Panc1 (cell line): ENCODE measurements around the gene GTF2A1L. TPM values are rescaled to one million over a fixed set of nuclear protein-coding genes. Genes with fewer than 3 reads are reported as not detected.

Source experiments
- ATAC-seq: fragments of 200-7000 bp; cut with Tn5 transposase; 2 replicates; pipeline ENCODE4 v1.9.1; 2020; ENCODE audit warnings: mild to moderate bottlenecking, moderate library complexity
- BruUV-seq: library from RNA; stranded (reverse); fragments of 400-500 nt; replicated peaks from 2 replicates; lab custom pipeline; 2021; lab: Mats Ljungman, UMichigan
- CTCF ChIA-PET: fragments of 300-600 bp; sonication (Branson Sonifier 250); formaldehyde crosslinking; loops from one replicate; lab custom pipeline; 2022; ENCODE audit warnings: antibody characterized with exemption; lab: Charles Lee
- POLR2A ChIA-PET: fragments of 300-600 bp; sonication (Branson Sonifier 250); formaldehyde crosslinking; loops from one replicate; lab custom pipeline; 2022; ENCODE audit warnings: antibody characterized with exemption; lab: Charles Lee
- DNase-seq: peaks from one replicate; pipeline ENCODE4 v3.0.0-alpha.2; 2010; ENCODE audit warnings: low read depth, low spot score
- H3K27ac ChIP-seq: 2 replicates; pipeline ENCODE4 v1.5.1; 2011; ENCODE audit warnings: mild to moderate bottlenecking, low read length, inconsistent platforms
- H3K27me3 ChIP-seq: fragments of 200-500 bp; sonication (Bioruptor generic); 2 replicates; pipeline ENCODE4 v1.6.0; 2014; ENCODE audit warnings: low read length, inconsistent platforms; ENCODE audit not compliant: control insufficient read depth, insufficient read depth
- H3K36me3 ChIP-seq: fragments of 200-500 bp; sonication (Bioruptor generic); 2 replicates; pipeline ENCODE4 v1.5.1; 2014; ENCODE audit warnings: inconsistent platforms, mild to moderate bottlenecking, low read length, moderate library complexity; ENCODE audit not compliant: control insufficient read depth, insufficient read depth
- H3K4me1 ChIP-seq: 2 replicates; pipeline ENCODE4 v1.5.1; 2011; ENCODE audit warnings: inconsistent platforms, mild to moderate bottlenecking, low read length, moderate library complexity; ENCODE audit not compliant: control insufficient read depth, insufficient read depth
- H3K4me3 ChIP-seq, 2 experiments: 2 replicates each; pipeline ENCODE4 v1.5.1; 2011 to 2012; ENCODE audit warnings: low read depth in 2 of 2, low read length in 2 of 2, mild to moderate bottlenecking in 2 of 2, inconsistent platforms in 1 of 2, moderate library complexity in 1 of 2
- H3K9me3 ChIP-seq: fragments of 200-500 bp; sonication (Bioruptor generic); 2 replicates; pipeline ENCODE4 v1.5.1; 2014; ENCODE audit warnings: low read depth, mild to moderate bottlenecking, inconsistent platforms, low read length, moderate library complexity; ENCODE audit not compliant: control insufficient read depth, insufficient read depth
- CTCF ChIP-seq: fragments of 450-650 bp; IDR thresholded peaks from 2 replicates; pipeline ENCODE4 v1.5.1; 2017; ENCODE audit warnings: mild to moderate bottlenecking
- POLR2AphosphoS5 ChIP-seq: IDR thresholded peaks from 2 replicates; pipeline ENCODE4 v1.6.1; 2012; ENCODE audit warnings: mild to moderate bottlenecking, low read depth, low read length, moderate library complexity
- SIN3A ChIP-seq: IDR thresholded peaks from 2 replicates; pipeline ENCODE4 v1.6.1; 2012; ENCODE audit warnings: low read depth, mild to moderate bottlenecking, low read length, moderate library complexity, borderline replicate concordance; ENCODE audit not compliant: insufficient read depth
- TCF7L2 ChIP-seq: IDR thresholded peaks from 2 replicates; pipeline ENCODE4 v1.6.1; 2011; ENCODE audit warnings: mild to moderate bottlenecking, low read depth, low read length, inconsistent platforms
- in situ Hi-C: cut with HindIII; loops from 2 replicates; pipeline ENCODE4 v1.10.0; 2016; ENCODE audit warnings: low sequenced_read_pairs, low pct_unique_long_range_greater_than_20kb
- intact Hi-C: fragments of 100-400 bp; cut with micrococcal nuclease; formaldehyde crosslinking; loops from one replicate; pipeline ENCODE4 v1.10.0; 2022; ENCODE audit not compliant: unreplicated experiment
- total RNA-seq: library from RNA; stranded (reverse); gene quantifications from one replicate; pipeline ENCODE4 v1.2.1, GENCODE V29; 2021; ENCODE audit not compliant: unreplicated experiment
- TF ChIP-seq, protein P1 (sequence below), 2 experiments: IDR thresholded peaks; 2 replicates each; pipeline ENCODE4 v1.6.1; 2011 to 2012; ENCODE audit warnings: low read depth in 2 of 2, control low read depth in 1 of 2, low read length in 1 of 2, mild to moderate bottlenecking in 1 of 2, moderate library complexity in 1 of 2; ENCODE audit not compliant: insufficient read depth in 1 of 2

The GTF2A1L gene
- total RNA-seq, 1 experiment from 2014 or later = not detected

- no peak for ATAC-seq
- CTCF ChIA-PET = no interaction called here
Observed at GRCh38 chr2:48651158-48651790, 33.6 kb downstream of the GTF2A1L start.

DNA sequence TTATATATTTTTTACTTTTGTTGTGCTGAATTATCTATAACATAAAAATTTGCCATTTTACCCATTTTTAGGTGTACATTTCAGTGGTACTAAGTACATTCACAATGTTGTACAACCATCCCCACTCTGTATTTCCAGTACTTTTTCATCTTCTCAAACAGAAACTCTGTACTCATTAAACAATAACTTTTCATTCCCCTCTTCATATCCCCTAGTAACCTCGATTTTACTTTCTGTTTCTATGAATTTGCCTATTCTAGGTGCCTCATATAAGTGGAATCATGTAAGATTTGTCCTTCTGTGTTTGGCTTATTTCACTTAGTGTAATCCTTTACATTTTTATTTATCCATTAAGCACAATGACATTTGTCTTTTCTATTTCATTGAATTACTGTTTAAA lies 51.3 kb downstream of the GTF2A1L start:
- ATAC-seq (no peak), DNase-seq (no peak)
- in situ Hi-C loops (no loop called here), intact Hi-C loops (no loop called here)
- Histone ChIP-seq H3K27ac (no peak overlapping the region), H3K27me3 (no peaks in the 10 kb centered on the region), H3K9me3 (no peaks in the 10 kb centered on the region), H3K4me3 (no peak overlapping the region), H3K36me3 (no peaks in the 10 kb centered on the region), H3K4me1 (no peaks in the 10 kb centered on the region)
- no peak for TF ChIP-seq TCF7L2
- TF ChIP-seq POLR2AphosphoS5 = no peak
- TF ChIP-seq SIN3A = no peak
- BruUV-seq = no TSS peak
- ChIA-PET CTCF (no interaction called here), POLR2A (no interaction called here)

More at GRCh38 chr2:48651158-48651790, 33.6 kb downstream of the GTF2A1L start:
- no peaks in the 10 kb centered on the region for H3K27me3 ChIP-seq
- no TSS peak for BruUV-seq
- H3K4me1 ChIP-seq = no peaks in the 10 kb centered on the region
- no peak overlapping the region for H3K27ac ChIP-seq
- no peak for DNase-seq
- in situ Hi-C loops = no loop called here
- H3K36me3 ChIP-seq = no peaks in the 10 kb centered on the region
- POLR2A ChIA-PET = no interaction called here
- TF ChIP-seq POLR2AphosphoS5 (no peak), SIN3A (no peak), TCF7L2 (no peak), CTCF (no peak)
- TF ChIP-seq, protein P1, sequence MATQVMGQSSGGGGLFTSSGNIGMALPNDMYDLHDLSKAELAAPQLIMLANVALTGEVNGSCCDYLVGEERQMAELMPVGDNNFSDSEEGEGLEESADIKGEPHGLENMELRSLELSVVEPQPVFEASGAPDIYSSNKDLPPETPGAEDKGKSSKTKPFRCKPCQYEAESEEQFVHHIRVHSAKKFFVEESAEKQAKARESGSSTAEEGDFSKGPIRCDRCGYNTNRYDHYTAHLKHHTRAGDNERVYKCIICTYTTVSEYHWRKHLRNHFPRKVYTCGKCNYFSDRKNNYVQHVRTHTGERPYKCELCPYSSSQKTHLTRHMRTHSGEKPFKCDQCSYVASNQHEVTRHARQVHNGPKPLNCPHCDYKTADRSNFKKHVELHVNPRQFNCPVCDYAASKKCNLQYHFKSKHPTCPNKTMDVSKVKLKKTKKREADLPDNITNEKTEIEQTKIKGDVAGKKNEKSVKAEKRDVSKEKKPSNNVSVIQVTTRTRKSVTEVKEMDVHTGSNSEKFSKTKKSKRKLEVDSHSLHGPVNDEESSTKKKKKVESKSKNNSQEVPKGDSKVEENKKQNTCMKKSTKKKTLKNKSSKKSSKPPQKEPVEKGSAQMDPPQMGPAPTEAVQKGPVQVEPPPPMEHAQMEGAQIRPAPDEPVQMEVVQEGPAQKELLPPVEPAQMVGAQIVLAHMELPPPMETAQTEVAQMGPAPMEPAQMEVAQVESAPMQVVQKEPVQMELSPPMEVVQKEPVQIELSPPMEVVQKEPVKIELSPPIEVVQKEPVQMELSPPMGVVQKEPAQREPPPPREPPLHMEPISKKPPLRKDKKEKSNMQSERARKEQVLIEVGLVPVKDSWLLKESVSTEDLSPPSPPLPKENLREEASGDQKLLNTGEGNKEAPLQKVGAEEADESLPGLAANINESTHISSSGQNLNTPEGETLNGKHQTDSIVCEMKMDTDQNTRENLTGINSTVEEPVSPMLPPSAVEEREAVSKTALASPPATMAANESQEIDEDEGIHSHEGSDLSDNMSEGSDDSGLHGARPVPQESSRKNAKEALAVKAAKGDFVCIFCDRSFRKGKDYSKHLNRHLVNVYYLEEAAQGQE (IDR thresholded peaks at IDR 0.05; ENCODE audit: insufficient read depth in 1 of 2, low read depth in 2 of 2, low read length in 1 of 2) = no peak
- H3K9me3 ChIP-seq = no peaks in the 10 kb centered on the region
- intact Hi-C loops = no loop called here
- no peak overlapping the region for H3K4me3 ChIP-seq

DNA sequence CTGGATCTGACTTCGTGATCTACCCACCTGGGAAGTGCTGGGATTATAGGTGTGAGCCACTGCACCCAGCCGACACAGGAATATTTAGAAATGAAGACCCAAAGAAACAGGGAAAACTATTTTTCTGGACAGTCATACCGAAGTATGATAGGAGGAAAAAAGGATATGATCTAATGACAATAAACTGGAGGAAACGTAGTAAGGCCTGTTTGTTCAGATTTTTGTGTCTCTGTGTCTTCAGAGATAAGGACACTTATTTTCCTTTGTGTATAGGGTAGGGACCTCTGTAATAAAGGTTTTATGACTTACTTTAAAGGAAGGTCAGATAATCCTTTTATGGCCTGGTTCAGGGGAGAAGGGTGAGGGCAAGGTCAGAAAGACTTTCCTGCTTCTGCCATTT lies 55.9 kb downstream of the GTF2A1L start:
- in situ Hi-C loops = no loop called here
- Histone ChIP-seq H3K27ac (no peak overlapping the region), H3K36me3 (no peaks in the 10 kb centered on the region), H3K4me3 (no peak overlapping the region), H3K27me3 (no peaks in the 10 kb centered on the region; the same call in 1 of the 2 replicates), H3K9me3 (no peaks in the 10 kb centered on the region), H3K4me1 (no peaks in the 10 kb centered on the region)
- BruUV-seq = no TSS peak
- DNase-seq (no peak), ATAC-seq (no peak)
- intact Hi-C loops = no loop called here
- ChIA-PET POLR2A (no interaction called here), CTCF (no interaction called here)
- TF ChIP-seq CTCF = no peak
- TF ChIP-seq POLR2AphosphoS5 = no peak
- TF ChIP-seq TCF7L2 = no peak
- TF ChIP-seq, protein P1 (IDR thresholded peaks at IDR 0.05; ENCODE audit: insufficient read depth in 1 of 2, low read depth in 2 of 2, low read length in 1 of 2) = no peak
- TF ChIP-seq SIN3A = no peak
